A549 (cell line): ENCODE measurements around the gene CHADL. TPM values are rescaled to one million over a fixed set of nuclear protein-coding genes. Genes with fewer than 3 reads are reported as not detected.

ENCODE experiments used
- ATAC-seq, 2 experiments: fragments of 200-7000 bp in 1 of 2; fragments of >200 bp in 1 of 2; cut with Nextera tagmentation in 1 of 2; cut with Tn5 transposase in 1 of 2; 3 replicates each; pipeline versions ENCODE4 v1.8.0 to v1.9.1; 2018 to 2020; ENCODE audit warnings: mild to moderate bottlenecking in 1 of 2, moderate library complexity in 1 of 2
- CTCF ChIA-PET: fragments of 300-600 bp; sonication (Branson Sonifier 250); formaldehyde crosslinking; extraction: SDS; loops from one replicate; lab custom pipeline; 2021; ENCODE audit warnings: antibody characterized with exemption, inconsistent platforms; lab: Yijun Ruan, JAX
- POLR2A ChIA-PET: fragments of 350-600 bp; formaldehyde crosslinking; extraction: SDS; loops from one replicate; lab custom pipeline; 2021; ENCODE audit warnings: antibody characterized with exemption, inconsistent platforms; lab: Yijun Ruan, JAX
- DNase-seq, 2 experiments: peaks; one replicate each; pipeline versions ENCODE4 v3.0.0 to v3.0.0-alpha.2; 2011 to 2016; ENCODE audit warnings: low read depth in 1 of 2, low spot score in 1 of 2
- FAIRE-seq: peaks from 2 replicates; lab custom pipeline; 2011; peaks lifted over from hg19 to GRCh38; lab: Jason Lieb, UNC
- H3K27ac ChIP-seq, 2 experiments: fragments of >200 bp; sonication (Bioruptor Twin); formaldehyde crosslinking; 3 replicates each; pipeline ENCODE4 v1.5.1; 2016 to 2017
- H3K4me1 ChIP-seq: fragments of >200 bp; sonication (Bioruptor Twin); formaldehyde crosslinking; 3 replicates; pipeline ENCODE4 v1.6.1; 2016
- H3K4me2 ChIP-seq: fragments of >200 bp; sonication (Bioruptor Twin); formaldehyde crosslinking; 3 replicates; pipeline ENCODE4 v1.6.1; 2016
- H3K4me3 ChIP-seq: fragments of >200 bp; sonication (Bioruptor Twin); formaldehyde crosslinking; 3 replicates; pipeline ENCODE4 v1.5.1; 2016
- H3K9me3 ChIP-seq: fragments of >200 bp; sonication (Bioruptor Twin); formaldehyde crosslinking; 3 replicates; pipeline ENCODE4 v1.6.1; 2016
- ATOH8 ChIP-seq: fragments of 250-450 bp; sonication (Bioruptor Pico); IDR thresholded peaks from 2 replicates; pipeline ENCODE4 v1.5.0; 2020; ENCODE audit warnings: low read depth, mild to moderate bottlenecking, moderate library complexity
- BHLHE40 ChIP-seq: IDR thresholded peaks from 2 replicates; pipeline ENCODE4 v1.6.1; 2012; ENCODE audit warnings: low read depth, low read length, inconsistent platforms
- CBX8 ChIP-seq: fragments of 200-600 bp; sonication (generic); IDR thresholded peaks from 2 replicates; pipeline ENCODE4 v1.6.1; 2016
- CEBPB ChIP-seq, 2 experiments: fragments of >200 bp in 1 of 2; sonication (Bioruptor Twin) in 1 of 2; formaldehyde crosslinking in 1 of 2; IDR thresholded peaks; 2 replicates each; pipeline ENCODE4 v1.6.1; 2012 to 2016
- ELK1 ChIP-seq: fragments of 150-350 bp; IDR thresholded peaks from 2 replicates; pipeline ENCODE4 v1.6.1; 2014; ENCODE audit warnings: low read depth, mild to moderate bottlenecking, low read length
- GATA3 ChIP-seq: IDR thresholded peaks from 2 replicates; pipeline ENCODE4 v1.6.1; 2012; ENCODE audit warnings: borderline replicate concordance
- HES2 ChIP-seq: fragments of >200 bp; sonication (Bioruptor Twin); formaldehyde crosslinking; IDR thresholded peaks from 2 replicates; pipeline ENCODE4 v1.6.1; 2016
- HEYL ChIP-seq: fragments of 250-450 bp; sonication (Bioruptor Pico); IDR thresholded peaks from 2 replicates; pipeline ENCODE4 v1.8.0; 2021; ENCODE audit warnings: mild to moderate bottlenecking, moderate library complexity
- HMGXB4 ChIP-seq: fragments of 250-450 bp; sonication (Bioruptor Pico); IDR thresholded peaks from 2 replicates; pipeline ENCODE4 v1.5.0; 2021; ENCODE audit warnings: mild to moderate bottlenecking, moderate library complexity, borderline replicate concordance
- HOXB13 ChIP-seq: fragments of 250-450 bp; sonication (Bioruptor Pico); IDR thresholded peaks from 2 replicates; pipeline ENCODE4 v1.5.0; 2020; ENCODE audit warnings: low read depth, mild to moderate bottlenecking, moderate library complexity
- JUNB ChIP-seq: fragments of >200 bp; sonication (Bioruptor Twin); formaldehyde crosslinking; IDR thresholded peaks from 2 replicates; pipeline ENCODE4 v1.6.1; 2016
- KDM5A ChIP-seq: fragments of 200-600 bp; sonication (generic); IDR thresholded peaks from 2 replicates; pipeline ENCODE4 v1.6.1; 2016; ENCODE audit warnings: antibody characterized with exemption, mild to moderate bottlenecking
- MAX ChIP-seq: IDR thresholded peaks from 2 replicates; pipeline ENCODE4 v1.6.1; 2012
- PBX3 ChIP-seq: IDR thresholded peaks from 2 replicates; pipeline ENCODE4 v1.6.1; 2012
- PHF8 ChIP-seq: fragments of 200-600 bp; sonication (generic); IDR thresholded peaks from 2 replicates; pipeline ENCODE4 v1.6.1; 2016; ENCODE audit warnings: low read depth, mild to moderate bottlenecking, antibody characterized with exemption, moderate library complexity, borderline replicate concordance
- POLR2A ChIP-seq: IDR thresholded peaks from 2 replicates; pipeline ENCODE4 v1.6.1; 2012; ENCODE audit warnings: mild to moderate bottlenecking, low read length
- RAD21 ChIP-seq, 2 experiments: fragments of >200 bp in 1 of 2; sonication (Bioruptor Twin) in 1 of 2; formaldehyde crosslinking in 1 of 2; IDR thresholded peaks in 1 of 2; conservative IDR thresholded peaks in 1 of 2; 2 replicates in 1 of 2; 3 replicates in 1 of 2; pipeline ENCODE4 v1.6.1; 2012 to 2018; ENCODE audit warnings: inconsistent platforms in 1 of 2
- SREBF2 ChIP-seq: fragments of 450-650 bp; IDR thresholded peaks from 2 replicates; pipeline ENCODE4 v1.6.1; 2014; ENCODE audit warnings: mild to moderate bottlenecking, moderate library complexity
- TFCP2L1 ChIP-seq: fragments of 250-450 bp; sonication (Bioruptor Pico); IDR thresholded peaks from 2 replicates; pipeline ENCODE4 v1.5.0; 2021; ENCODE audit warnings: mild to moderate bottlenecking
- ZFP36 ChIP-seq: fragments of 450-650 bp; IDR thresholded peaks from 2 replicates; pipeline ENCODE4 v1.6.1; 2014; ENCODE audit warnings: borderline replicate concordance; ENCODE audit not compliant: partially characterized antibody
- ZNF302 ChIP-seq: fragments of 250-450 bp; sonication (Bioruptor Pico); IDR thresholded peaks from 2 replicates; pipeline ENCODE4 v1.9.0; 2021; ENCODE audit warnings: inconsistent platforms, mild to moderate bottlenecking, moderate library complexity
- WGBS: methylation state at CpG from one replicate; pipeline ENCODE4 v1.1.6; 2017; ENCODE audit errors: missing lambda C conversion rate; 5-methylcytosine and 5-hydroxymethylcytosine counted together
- polyA plus RNA-seq, 4 experiments: library from polyadenylated mRNA; depleted of rRNA in 3 of 4; stranded (reverse); fragments of >200 nt; fragmentation: RNase III in 1 of 4; extraction: RNeasy Plus Mini Kit Qiagen cat#74134 plus additional on column Dnase treatment in 1 of 4; gene quantifications; 2 replicates in 3 of 4; 3 replicates in 1 of 4; pipeline ENCODE4 v1.2.3, GENCODE V29; 2011 to 2017

CHADL gene
- polyA plus RNA-seq, 2 of the 4 experiments (the other 2 are of a cell fraction) = not detected

GRCh38 chr22:41229215-41229614, 11.5 kb downstream of the CHADL start:
- TF ChIP-seq HOXB13 (no peak), ZFP36 (no peak), ATOH8 (CRISPR knock-in tag) (no peak), PBX3 (no peak), MAX (no peak), PHF8 (no peak), ZNF302 (CRISPR knock-in tag) (no peak), CEBPB (IDR thresholded peaks at IDR 0.05) (no peak), ELK1 (no peak)
- FAIRE-seq (no peak), DNase-seq (no peak), ATAC-seq (no peak)
- POLR2A ChIA-PET = no interaction called here
- CTCF ChIA-PET = interaction anchor here (0.7 kb wide), 1 partner anchor 64 kb away, joined by 3 read pairs; no protein-coding TSS in a partner anchor
- H3K27ac ChIP-seq = no peak overlapping the region
- H3K9me3 ChIP-seq = no peaks in the 10 kb centered on the region
- 0 out of 3 replicates have a peak, but pooled peaks cover 4% of the 10 kb centered on the region for H3K4me1 ChIP-seq
- WGBS = 81% methylated on average over 6 of the region's 6 CpGs
- H3K4me3 ChIP-seq = no peak overlapping the region
- H3K4me2 ChIP-seq = no peak overlapping the region

- TF ChIP-seq SREBF2 (no peak), RAD21 (conservative IDR thresholded peaks at IDR 0.05 in 1 of 2, IDR thresholded peaks at IDR 0.05 in 1 of 2) (no peak), HMGXB4 (CRISPR knock-in tag) (no peak), CBX8 (no peak), HES2 (no peak), KDM5A (no peak), JUNB (no peak), ZNF302 (CRISPR knock-in tag) (no peak), HEYL (CRISPR knock-in tag) (no peak), POLR2A (no peak), TFCP2L1 (CRISPR knock-in tag) (no peak), GATA3 (no peak), BHLHE40 (no peak)
- TF ChIP-seq, all 56 proteins: peak for 0
- H3K27ac ChIP-seq = no peak overlapping the region
- POLR2A ChIA-PET = no interaction called here
- no peak overlapping the region for H3K4me3 ChIP-seq
- no peaks in the 10 kb centered on the region for H3K4me1 ChIP-seq
- 94% methylated on average over 16 of the region's 26 CpGs for WGBS
- no peak overlapping the region for H3K4me2 ChIP-seq
- DNase-seq = no peak
- CTCF ChIA-PET = interaction anchor here (0.6 to 0.9 kb wide), 2 partner anchors 304 to 313 kb away, joined by 3 read pairs; no protein-coding TSS in a partner anchor
- no peak for FAIRE-seq
- ATAC-seq = no peak
- H3K9me3 ChIP-seq = no peaks in the 10 kb centered on the region
Measured at GRCh38 chr22:41226723-41227655, 13.7 kb downstream of the CHADL start.
